Endothelial cell (in vitro differentiated cells): ENCODE data around the gene TNNI2. TPM values are rescaled to one million over a fixed set of nuclear protein-coding genes. Genes with fewer than 3 reads are reported as not detected.

Source experiments
- DNase-seq: peaks from one replicate; pipeline ENCODE4 v3.0.0; 2021; ENCODE audit warnings: low spot score
- H3K27ac Mint-ChIP-seq: one replicate; pipeline ENCODE4 v1.8.0; 2021; ENCODE audit warnings: mixed read lengths, inconsistent platforms; ENCODE audit not compliant: unreplicated experiment
- H3K27me3 Mint-ChIP-seq: one replicate; pipeline ENCODE4 v1.8.0; 2021; ENCODE audit warnings: mild to moderate bottlenecking, moderate library complexity, mixed read lengths, inconsistent platforms; ENCODE audit not compliant: unreplicated experiment
- H3K36me3 Mint-ChIP-seq: one replicate; pipeline ENCODE4 v1.8.0; 2021; ENCODE audit warnings: mild to moderate bottlenecking, low read depth, mixed read lengths, inconsistent platforms; ENCODE audit not compliant: unreplicated experiment
- H3K4me1 Mint-ChIP-seq: one replicate; pipeline ENCODE4 v1.8.0; 2021; ENCODE audit warnings: mild to moderate bottlenecking, mixed read lengths, inconsistent platforms; ENCODE audit not compliant: unreplicated experiment
- H3K4me3 Mint-ChIP-seq: one replicate; pipeline ENCODE4 v1.8.0; 2021; ENCODE audit warnings: mild to moderate bottlenecking, mixed read lengths, inconsistent platforms; ENCODE audit not compliant: unreplicated experiment
- H3K9me3 Mint-ChIP-seq: one replicate; pipeline ENCODE4 v1.8.0; 2021; ENCODE audit warnings: mixed read lengths, inconsistent platforms; ENCODE audit not compliant: unreplicated experiment
- CTCF ChIP-seq: fragments of 200-600 bp; sonication (generic); IDR thresholded peaks from one replicate; pipeline ENCODE4 v1.5.0; 2021; ENCODE audit warnings: antibody characterized with exemption; ENCODE audit not compliant: unreplicated experiment
- microRNA-seq: library from miRNA; unstranded; fragments of <30 nt; microRNA quantifications from one replicate; pipeline ENCODE4, GENCODE V29; 2020; ENCODE audit not compliant: unreplicated experiment
- total RNA-seq: library from RNA; stranded (reverse); fragmentation: NEBNext Ultra II Directional; extraction: Animal tissue kit (Norgen Biotek cat#: 25700); gene quantifications from one replicate; pipeline ENCODE4 v1.2.1, GENCODE V29; 2021; ENCODE audit not compliant: unreplicated experiment

Gene TNNI2
- total RNA-seq, 1 donor from 2014 or later: not detected

DNA sequence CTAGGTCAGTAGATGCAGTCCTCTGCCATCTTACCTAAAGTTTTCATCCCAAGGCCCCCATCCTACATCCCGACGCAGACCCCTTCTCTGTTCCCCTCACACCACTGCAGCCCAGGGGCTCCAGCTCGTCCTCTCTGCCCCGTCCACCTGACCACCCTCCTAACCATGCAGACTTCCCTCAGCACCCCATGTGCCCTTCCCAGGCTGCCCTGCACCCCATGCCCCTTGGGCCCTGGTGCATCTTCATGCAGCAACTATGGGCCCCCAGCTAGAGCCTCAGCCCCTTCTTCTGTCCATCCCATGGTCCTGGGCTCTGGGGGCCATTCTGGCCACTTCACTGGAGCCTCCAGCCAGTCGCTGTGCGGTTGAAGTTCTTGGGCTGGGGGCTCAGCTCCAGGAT lies 50.0 kb downstream of the TNNI2 start:
- Mint-ChIP-seq H3K4me1 (no peaks in the 10 kb centered on the region), H3K27ac (no peak overlapping the region), H3K27me3 (peaks cover 5% of the 10 kb centered on the region), H3K9me3 (no peaks in the 10 kb centered on the region), H3K36me3 (no peaks in the 10 kb centered on the region), H3K4me3 (no peak overlapping the region)
- no peak for TF ChIP-seq CTCF
- no peak for DNase-seq

DNA sequence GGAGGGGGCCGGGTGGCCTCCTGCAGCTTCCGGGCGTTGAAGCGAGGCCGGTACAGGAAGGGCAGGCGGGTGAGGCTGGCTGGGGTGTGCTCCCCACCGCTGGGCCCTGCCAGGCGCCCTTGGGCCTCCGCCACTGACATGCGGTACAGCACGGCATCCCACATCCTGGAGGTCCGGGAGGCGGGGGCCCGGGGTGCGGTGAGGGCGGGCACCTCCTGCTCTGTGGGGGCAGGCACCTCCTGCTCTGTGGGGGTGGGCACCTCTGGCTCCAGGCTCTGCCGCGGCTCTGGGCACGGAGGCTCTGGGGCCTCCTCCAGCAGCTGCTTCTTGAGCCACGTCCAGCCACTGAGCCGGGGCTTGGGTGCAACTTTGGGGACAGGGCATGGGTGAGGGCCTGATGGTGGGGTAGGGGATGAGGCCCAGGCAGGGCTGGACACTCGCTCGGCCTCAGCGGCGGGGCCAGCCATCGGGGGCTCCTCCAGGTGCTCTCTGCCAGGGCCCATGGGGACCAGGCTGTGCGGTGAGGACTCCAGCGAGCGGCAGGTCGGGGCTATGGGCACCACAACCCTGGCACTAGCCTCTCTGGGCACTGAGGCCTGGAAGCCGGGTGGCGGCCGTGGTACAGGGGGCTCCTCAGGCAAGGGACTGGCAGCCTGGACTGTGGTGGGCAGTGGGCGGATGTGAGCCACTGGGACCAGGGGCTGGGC lies 50.6 kb downstream of the TNNI2 start:
- no peaks in the 10 kb centered on the region for H3K36me3 Mint-ChIP-seq
- H3K9me3 Mint-ChIP-seq: no peaks in the 10 kb centered on the region
- no peaks in the 10 kb centered on the region for H3K4me1 Mint-ChIP-seq
- TF ChIP-seq CTCF: no peak
- DNase-seq: no peak
- H3K27me3 Mint-ChIP-seq: peaks cover 5% of the 10 kb centered on the region
- no peak overlapping the region for H3K27ac Mint-ChIP-seq
- no peak overlapping the region for H3K4me3 Mint-ChIP-seq

GRCh38 chr11:1889941-1890855 lies 51.4 kb downstream of the TNNI2 start:
- Mint-ChIP-seq H3K4me3 (no peak overlapping the region), H3K9me3 (no peaks in the 10 kb centered on the region), H3K27ac (no peak overlapping the region), H3K27me3 (peaks cover 5% of the 10 kb centered on the region), H3K36me3 (no peaks in the 10 kb centered on the region), H3K4me1 (no peaks in the 10 kb centered on the region)
- TF ChIP-seq CTCF: no peak
- no peak for DNase-seq

Small RNA genes within 50 kb of the gene (microRNA-seq; reads per million reads assigned to microRNA genes)
- not detected for gene MIR4298
- 1.0 reads per million, percentile 13 among the genes with 10 or more reads in this experiment for gene MIR7847

Other genes starting within 250 kb of the TNNI2 start
- gene KRTAP5-2, start 240.7 kb upstream of the TNNI2 start, total RNA-seq: not detected
- gene KRTAP5-3, start 230.5 kb upstream of the TNNI2 start, total RNA-seq: not detected
- not detected for gene KRTAP5-4, start 216.8 kb upstream of the TNNI2 start, total RNA-seq
- not detected for gene KRTAP5-5, start 209.2 kb upstream of the TNNI2 start, total RNA-seq
- not detected for gene KRTAP5-6, start 141.8 kb upstream of the TNNI2 start, total RNA-seq
- gene IFITM10, start 88.4 kb upstream of the TNNI2 start, total RNA-seq: 0.64 TPM
- gene CTSD, start 75.1 kb upstream of the TNNI2 start, total RNA-seq: 224 TPM
- gene SYT8, start 4.0 kb upstream of the TNNI2 start, total RNA-seq: not detected
- not detected for gene LSP1, start 14.1 kb downstream of the TNNI2 start, total RNA-seq
- not detected for gene PRR33, start 52.9 kb downstream of the TNNI2 start, total RNA-seq
- gene TNNT3, start 80.7 kb downstream of the TNNI2 start, total RNA-seq: not detected
- 29.2 TPM for gene MRPL23, start 108.4 kb downstream of the TNNI2 start, total RNA-seq
- gene H19, start 158.9 kb downstream of the TNNI2 start, total RNA-seq: not detected